Endometrial microvascular endothelial cells (primary cell): Measurements from ENCODE around the gene TUBB6. TPM values are rescaled to one million over a fixed set of nuclear protein-coding genes. Genes with fewer than 3 reads are reported as not detected.

Experiments used
- in situ Hi-C: cut with HindIII; loops from 2 replicates; pipeline ENCODE4 v1.10.0; 2017; ENCODE audit warnings: low sequenced_read_pairs, low pct_unique_long_range_greater_than_20kb; ENCODE audit errors: inconsistent ontology term
- total RNA-seq: library from RNA; depleted of rRNA; stranded (reverse); fragments of >200 nt; gene quantifications from one replicate; pipeline ENCODE4 v1.2.3, GENCODE V29; 2015; ENCODE audit errors: inconsistent ontology term

TUBB6 gene
- total RNA-seq, 1 donor from 2014 or later = 1,253 TPM

- in situ Hi-C loops = no loop called here
These were observed 21.2 kb downstream of the TUBB6 start for GRCh38 chr18:12329125-12329698.

- in situ Hi-C loops = no loop called here
These were observed 22.7 kb downstream of the TUBB6 start for GRCh38 chr18:12330766-12331165.

- in situ Hi-C loops = no loop called here
These were observed 25.7 kb downstream of the TUBB6 start for GRCh38 chr18:12333506-12334290.

- in situ Hi-C loops = no loop called here
These were observed 26.3 kb downstream of the TUBB6 start for GRCh38 chr18:12334366-12334808.

GRCh38 chr18:12334863-12335262 is 26.8 kb downstream of the TUBB6 start:
- in situ Hi-C loops = no loop called here

- in situ Hi-C loops = no loop called here
These were observed 27.5 kb downstream of the TUBB6 start for GRCh38 chr18:12335503-12335902.

GRCh38 chr18:12336171-12336613 is 28.2 kb downstream of the TUBB6 start:
- in situ Hi-C loops = no loop called here

- in situ Hi-C loops = no loop called here
These were observed 28.8 kb downstream of the TUBB6 start for GRCh38 chr18:12336887-12337286.

GRCh38 chr18:12338382-12338781 is 30.3 kb downstream of the TUBB6 start:
- in situ Hi-C loops = no loop called here

GRCh38 chr18:12340945-12341660 is 33.1 kb downstream of the TUBB6 start:
- in situ Hi-C loops = no loop called here

- in situ Hi-C loops = no loop called here
These were observed 34.6 kb downstream of the TUBB6 start for GRCh38 chr18:12342661-12343060.

GRCh38 chr18:12345491-12346239 is 37.6 kb downstream of the TUBB6 start:
- in situ Hi-C loops = no loop called here

- in situ Hi-C loops = no loop called here
These were observed 38.2 kb downstream of the TUBB6 start for GRCh38 chr18:12346240-12346565.

GRCh38 chr18:12347895-12348294 is 39.9 kb downstream of the TUBB6 start:
- in situ Hi-C loops = no loop called here

- in situ Hi-C loops = no loop called here
These were observed 44.1 kb downstream of the TUBB6 start for GRCh38 chr18:12352188-12352587.

GRCh38 chr18:12359515-12359927 is 51.5 kb downstream of the TUBB6 start:
- in situ Hi-C loops = no loop called here

- in situ Hi-C loops = no loop called here
These were observed 53.8 kb downstream of the TUBB6 start for GRCh38 chr18:12361770-12362378.

GRCh38 chr18:12362473-12363174 is 54.6 kb downstream of the TUBB6 start:
- in situ Hi-C loops = no loop called here
